ENCODE results near the gene KCNC3.

Gene KCNC3

DNA sequence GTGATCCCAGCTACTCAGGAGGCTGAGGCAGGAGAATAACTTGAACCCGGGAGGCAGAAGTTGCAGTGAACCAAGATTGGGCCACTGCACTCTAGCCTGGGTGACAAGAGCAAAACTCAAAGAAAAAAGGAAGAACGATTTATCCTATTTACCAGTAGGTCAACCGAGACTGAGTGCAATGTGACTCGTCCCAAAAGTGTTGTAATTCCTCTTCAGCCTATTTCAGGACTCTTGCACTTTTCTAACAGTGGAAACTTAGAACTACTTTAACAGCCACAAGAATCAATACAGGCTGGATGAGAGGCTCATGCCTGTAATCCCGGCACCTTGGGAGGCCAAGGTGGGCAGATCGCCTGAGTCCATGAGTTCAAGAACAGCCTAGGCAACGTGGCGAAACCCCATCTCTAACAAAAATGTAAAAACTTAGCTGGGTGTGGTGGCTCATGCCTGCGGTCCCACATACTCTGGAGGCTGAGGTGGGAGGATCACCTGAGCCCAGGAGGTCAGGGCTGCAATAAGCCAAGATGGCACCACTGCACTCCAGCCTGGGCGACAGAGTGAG lies 42.8 kb upstream of the KCNC3 start:
- DNase-seq (ENCODE audit: low spot score), result no peak
- in situ Hi-C loops (cut with MboI; ENCODE audit: low pct_unique_long_range_greater_than_20kb, low sequenced_read_pairs, unreplicated experiment), result loop anchor here (25.0 kb wide), 1 partner anchor 415 kb away; the partner anchor contains the start of gene ACP4
- TF ChIP-seq CTCF (IDR thresholded peaks at IDR 0.05; ENCODE audit: extremely low read depth, insufficient read depth, missing control alignments), result no peak

DNA sequence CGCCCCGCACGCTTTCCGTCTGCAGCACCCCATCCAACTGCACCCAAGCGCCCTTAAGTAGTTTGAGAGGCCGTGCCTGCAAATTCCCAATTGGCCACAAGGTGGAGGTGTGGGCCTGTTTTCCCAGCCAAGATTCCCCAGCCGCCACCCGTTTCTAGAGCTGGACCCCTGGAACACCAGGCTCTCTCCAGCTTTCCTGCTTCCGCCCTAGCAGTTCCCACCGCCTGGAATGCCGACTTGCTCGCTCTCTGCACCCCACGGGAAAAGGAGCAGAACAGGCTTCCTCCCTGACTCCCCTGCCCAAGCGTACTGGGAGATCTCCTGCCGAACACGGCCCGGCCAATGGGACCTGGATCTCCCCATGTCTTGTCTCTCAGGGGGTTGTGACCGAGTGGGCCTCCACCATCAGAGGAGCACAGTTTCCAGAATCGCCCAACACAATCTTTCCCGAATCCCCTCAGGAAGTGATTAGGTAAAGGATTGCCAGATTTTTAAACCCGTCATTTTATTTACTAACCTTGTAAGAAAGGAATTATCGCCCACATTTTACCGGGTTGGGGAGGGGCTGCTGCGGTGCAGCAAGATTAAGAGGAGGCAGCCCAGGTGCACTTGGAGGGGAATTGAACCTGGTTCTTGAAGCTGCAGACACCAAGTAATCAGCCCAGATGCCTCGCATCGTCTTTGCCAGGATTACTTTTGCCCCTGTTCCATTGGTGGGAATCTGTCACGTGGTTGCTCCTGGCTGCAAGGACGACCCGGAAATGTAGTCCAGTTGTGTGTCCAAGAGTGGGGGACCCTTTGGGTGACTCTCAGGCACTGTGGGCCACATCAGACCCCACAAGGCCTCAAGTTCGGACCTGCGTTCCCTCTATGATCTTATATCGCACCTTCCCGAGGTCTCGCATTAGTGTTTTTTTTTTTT lies 39.7 kb upstream of the KCNC3 start:
- peak; percentile 85 for TF ChIP-seq CTCF (IDR thresholded peaks at IDR 0.05; ENCODE audit: extremely low read depth, insufficient read depth, missing control alignments)
- peak; percentile 78 for DNase-seq (ENCODE audit: low spot score)
- in situ Hi-C loops (cut with MboI; ENCODE audit: low pct_unique_long_range_greater_than_20kb, low sequenced_read_pairs, unreplicated experiment), result loop anchor here (25.0 kb wide), 1 partner anchor 418 kb away; the partner anchor contains the start of gene ACP4

DNA sequence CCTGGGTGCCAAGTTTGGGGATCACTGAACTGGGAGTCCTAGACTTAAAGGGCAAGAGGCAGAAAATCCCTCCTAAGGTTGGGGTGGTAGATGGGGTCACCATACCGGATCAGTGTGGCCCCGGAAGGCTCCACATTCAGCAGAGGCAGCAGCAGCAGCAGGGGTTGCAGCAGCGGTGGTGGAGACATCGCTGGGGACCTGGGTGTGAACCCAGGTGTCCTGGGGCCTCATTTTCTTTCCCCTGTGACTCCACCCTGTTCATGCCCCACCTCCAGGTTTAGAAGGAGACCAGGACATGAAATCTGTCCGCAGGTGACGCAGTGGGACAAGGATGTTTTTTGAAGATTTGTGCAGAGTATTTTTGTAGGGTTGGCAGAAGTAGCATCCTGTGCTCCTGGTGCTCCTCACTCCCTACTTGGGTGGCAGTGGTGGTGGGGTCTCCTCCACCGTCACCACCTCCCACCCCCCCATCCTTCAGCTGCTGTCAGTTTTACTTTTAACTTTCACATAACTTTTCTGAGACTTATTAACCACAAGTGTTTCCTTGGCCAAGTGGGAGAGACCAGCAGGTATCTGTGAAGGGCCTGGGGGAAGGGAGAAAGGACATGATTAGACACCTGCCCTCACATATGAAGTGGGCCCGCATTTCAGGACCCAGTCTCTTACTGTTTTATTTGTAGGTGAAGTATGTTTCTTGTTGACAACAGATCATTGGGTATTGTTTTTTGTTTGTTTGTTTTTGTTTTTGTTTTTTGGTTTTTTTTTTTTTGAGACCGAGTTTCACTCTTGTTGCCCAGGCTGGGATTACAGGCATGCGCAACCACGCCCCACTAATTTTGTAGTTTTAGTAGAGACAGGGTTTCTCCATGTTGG lies 36.5 kb upstream of the KCNC3 start, which contains the start of gene NAPSA:
NAPSA (minus strand) TSS at position 206 of the 873 bp plus-strand sequence; CDS start at position 188, 18 bp downstream.
- no peak for TF ChIP-seq CTCF (IDR thresholded peaks at IDR 0.05; ENCODE audit: extremely low read depth, insufficient read depth, missing control alignments)
- in situ Hi-C loops (cut with MboI; ENCODE audit: low pct_unique_long_range_greater_than_20kb, low sequenced_read_pairs, unreplicated experiment), result loop anchor here (25.0 kb wide), 1 partner anchor 422 kb away; the partner anchor contains the start of gene ACP4
- DNase-seq (ENCODE audit: low spot score), result no peak

- DNase-seq (ENCODE audit: low spot score), result no peak
- no peak for TF ChIP-seq CTCF (IDR thresholded peaks at IDR 0.05; ENCODE audit: extremely low read depth, insufficient read depth, missing control alignments)
- in situ Hi-C loops (cut with MboI; ENCODE audit: low pct_unique_long_range_greater_than_20kb, low sequenced_read_pairs, unreplicated experiment), result loop anchor here (25.0 kb wide), 1 partner anchor 424 kb away; the partner anchor contains the start of gene ACP4
These were observed 33.7 kb upstream of the KCNC3 start for GRCh38 chr19:50362656-50363424.

DNA sequence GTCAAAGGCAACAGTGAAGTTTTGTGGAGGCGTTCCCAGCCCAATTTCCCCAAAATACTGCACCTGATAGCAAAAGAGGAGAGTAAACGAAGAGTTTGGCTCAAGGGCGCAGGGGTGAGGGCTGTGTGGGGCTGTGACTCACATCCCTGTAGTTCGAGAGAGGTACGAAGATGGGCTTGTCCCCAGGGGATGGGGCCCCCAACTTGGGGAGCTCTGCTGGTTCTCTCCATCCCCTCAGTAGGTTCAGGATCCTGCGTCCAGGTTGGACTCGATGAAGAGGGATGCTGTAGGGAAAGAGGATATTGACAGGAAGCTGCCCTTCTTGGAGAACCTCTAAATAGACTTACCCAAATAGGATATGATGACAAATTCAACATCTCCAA lies 32.8 kb upstream of the KCNC3 start:
- in situ Hi-C loops (cut with MboI; ENCODE audit: low pct_unique_long_range_greater_than_20kb, low sequenced_read_pairs, unreplicated experiment), result loop anchor here (25.0 kb wide), 1 partner anchor 425 kb away; the partner anchor contains the start of gene ACP4
- no peak for DNase-seq (ENCODE audit: low spot score)
- TF ChIP-seq CTCF (IDR thresholded peaks at IDR 0.05; ENCODE audit: extremely low read depth, insufficient read depth, missing control alignments), result no peak

All from GM13977 (cell line).